ENCODE data around the gene DDIT3.
A peak's percentile ranks its signal among the peaks of the same experiment; 100 is the strongest.
"Not testable (repeated sequence)": the region's sequence is repeated elsewhere in the genome, so short reads cannot be mapped to it uniquely, and the experiment has no call there.

DDIT3 gene

DNA sequence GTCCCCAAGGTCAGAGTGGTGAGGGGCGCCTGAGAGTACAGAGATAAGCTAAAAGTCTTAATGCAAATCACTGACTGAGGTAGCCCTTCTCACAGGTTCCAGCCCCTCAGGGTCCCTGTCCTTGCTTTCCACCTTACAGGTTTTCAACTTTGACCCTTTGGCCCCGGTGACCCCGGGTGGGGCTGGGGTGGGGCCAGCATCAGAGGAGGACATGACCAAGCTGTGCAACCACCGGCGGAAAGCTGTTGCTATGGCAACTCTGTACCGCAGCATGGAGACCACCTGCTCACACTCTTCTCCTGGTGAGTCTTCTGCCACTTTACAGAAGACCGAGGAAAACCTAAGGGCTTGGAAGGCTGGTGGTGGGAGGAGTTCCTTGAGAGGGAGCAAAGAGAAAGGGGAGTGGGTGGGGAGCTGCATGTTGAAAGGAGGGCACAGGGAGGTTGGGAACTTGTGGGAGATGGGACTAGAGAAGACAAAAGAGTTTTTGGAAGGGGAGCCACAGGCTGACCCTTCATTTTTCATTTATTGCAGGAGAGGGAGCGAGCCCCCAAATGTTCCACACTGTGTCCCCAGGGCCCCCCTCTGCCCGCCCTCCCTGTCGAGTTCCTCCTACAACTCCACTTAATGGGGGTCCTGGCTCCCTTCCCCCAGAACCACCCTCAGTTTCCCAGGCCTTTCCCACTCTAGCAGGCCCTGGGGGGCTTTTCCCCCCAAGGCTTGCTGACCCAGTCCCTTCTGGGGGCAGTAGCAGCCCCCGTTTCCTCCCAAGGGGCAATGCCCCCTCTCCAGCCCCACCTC, 4.7 kb upstream of the DDIT3 start:
- no peak for DNase-seq

- DNase-seq, result no peak
Observed at GRCh38 chr12:57523706-57524614, 3.6 kb upstream of the DDIT3 start.

DNA sequence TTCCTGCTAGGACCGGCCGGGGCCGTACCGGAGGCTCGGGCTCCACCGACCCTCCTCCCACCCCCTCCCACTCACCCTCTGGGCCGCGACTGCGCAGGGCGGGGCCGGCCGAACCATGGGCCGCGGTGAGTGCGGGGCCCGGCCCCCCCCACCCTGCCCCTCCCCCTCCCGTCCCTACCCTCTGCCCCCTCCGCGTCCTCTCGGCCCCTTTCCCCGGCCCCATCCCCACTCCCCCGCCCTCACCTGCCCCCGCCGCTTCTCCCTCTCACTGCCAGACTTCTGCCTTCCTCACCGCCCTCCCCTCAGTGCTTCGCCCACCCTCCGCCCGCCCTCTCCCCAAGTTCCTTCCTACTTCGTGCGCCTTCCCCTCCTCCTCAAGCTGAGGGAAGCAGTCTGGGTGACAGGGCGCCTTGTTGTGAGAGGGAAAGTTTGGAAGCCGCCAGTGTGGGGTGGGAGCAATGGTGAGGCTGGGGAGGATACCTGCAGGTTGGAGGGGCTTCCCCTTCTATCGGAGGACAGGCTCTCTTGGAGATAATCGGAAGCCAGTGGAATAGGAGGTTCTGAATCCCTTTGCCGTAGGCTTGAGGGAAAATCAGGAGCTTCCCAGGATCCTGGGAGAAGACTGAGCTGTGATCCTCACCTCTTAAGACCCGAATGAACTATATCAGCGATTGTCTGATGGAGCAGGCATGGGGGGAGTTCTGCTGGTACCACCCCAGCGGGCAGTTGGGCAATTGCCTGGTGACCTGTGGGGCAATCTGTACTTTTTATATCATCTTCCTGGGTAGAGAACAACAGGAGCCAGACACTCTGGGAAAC, 2.8 kb upstream of the DDIT3 start:
- DNase-seq, result peak; percentile 40

- peak; percentile 78 for DNase-seq
Observed at GRCh38 chr12:57522011-57522886, 1.9 kb upstream of the DDIT3 start, which contains the start of gene MBD6. MBD6 (plus strand) TSS chr12:57522824; CDS start chr12:57524304, 1,480 bp downstream.

DNA sequence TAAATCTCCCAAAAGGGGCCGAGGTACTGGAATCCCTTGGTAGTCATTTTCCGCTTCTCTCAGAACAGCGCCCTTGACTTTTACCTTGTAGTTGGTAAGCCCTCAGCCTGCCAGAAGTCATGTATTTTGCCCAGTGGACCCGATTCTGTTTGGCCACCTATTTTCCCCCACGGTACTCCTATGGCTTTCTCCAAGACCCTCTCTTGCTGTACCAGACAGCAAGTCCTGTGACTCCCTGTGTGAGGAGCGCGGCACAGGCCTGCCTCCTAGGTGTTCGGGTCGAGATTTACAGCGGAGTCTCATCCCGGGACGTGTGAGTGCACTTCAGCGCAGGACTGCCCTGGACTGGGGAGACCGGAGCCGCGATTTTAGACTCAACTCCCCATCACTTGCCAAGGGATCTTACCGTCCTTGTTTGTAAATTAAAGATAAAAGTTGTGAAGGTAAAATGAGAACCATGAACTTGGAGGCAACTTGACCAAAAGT, 1.3 kb upstream of the DDIT3 start:
- DNase-seq, result peak; percentile 11

DNA sequence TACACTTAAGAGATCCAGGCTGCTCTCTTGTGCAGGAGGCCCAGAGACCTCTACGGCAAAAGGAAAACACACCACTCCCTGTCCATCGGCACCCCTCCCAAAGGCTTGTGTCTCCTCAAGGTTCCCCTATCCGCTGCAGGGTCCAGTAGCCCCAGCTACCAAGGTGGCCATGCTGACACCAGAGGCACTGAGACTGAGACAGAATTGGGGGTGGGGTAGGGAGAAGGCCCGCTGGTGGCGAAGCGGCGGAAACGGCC, 590 bp downstream of the DDIT3 start:
- no peak for DNase-seq

DNA sequence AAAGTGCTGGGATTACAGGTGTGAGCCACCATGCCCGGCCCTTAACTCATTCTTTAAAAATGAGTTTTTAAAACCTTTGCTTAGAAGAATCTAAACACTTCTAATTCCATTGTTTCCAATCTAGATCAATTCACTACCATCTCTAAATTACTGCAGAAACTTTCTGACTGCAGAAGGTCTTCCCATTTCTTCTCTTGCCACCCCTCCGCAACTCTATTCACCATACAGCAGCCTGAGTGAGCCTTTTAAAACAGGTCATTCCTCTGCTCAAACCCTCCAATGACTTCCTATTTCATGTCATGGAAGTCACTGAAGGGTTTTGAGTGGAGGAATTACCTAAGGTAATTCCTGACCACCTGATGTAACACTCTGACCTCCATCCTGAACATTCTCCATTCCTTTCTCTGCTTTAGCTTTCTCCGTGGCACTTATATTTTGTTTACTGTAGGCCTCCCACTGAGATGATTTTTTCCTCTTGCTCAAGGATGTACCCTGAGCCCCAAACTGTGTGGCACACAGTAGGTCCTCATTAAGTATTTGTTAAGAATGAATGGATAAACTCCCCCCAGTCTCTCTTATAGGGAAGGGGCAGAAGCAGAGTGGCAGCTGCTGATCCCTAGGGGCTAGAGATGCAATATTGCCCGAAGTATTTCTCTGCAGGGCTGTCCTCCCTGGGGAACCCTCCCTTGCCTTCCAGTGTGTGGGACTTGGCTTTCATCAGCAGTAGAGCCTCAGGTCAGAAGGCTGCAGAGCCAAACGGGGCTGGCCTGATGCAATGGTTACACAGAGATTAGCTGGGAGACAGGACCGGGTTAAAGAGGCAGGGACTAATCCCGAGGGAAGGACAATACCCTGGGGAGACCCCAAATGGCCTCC, 1.2 kb downstream of the DDIT3 start:
- no peak for DNase-seq

- DNase-seq, result no peak
Observed at GRCh38 chr12:57518176-57518919, 2.0 kb downstream of the DDIT3 start.

DNA sequence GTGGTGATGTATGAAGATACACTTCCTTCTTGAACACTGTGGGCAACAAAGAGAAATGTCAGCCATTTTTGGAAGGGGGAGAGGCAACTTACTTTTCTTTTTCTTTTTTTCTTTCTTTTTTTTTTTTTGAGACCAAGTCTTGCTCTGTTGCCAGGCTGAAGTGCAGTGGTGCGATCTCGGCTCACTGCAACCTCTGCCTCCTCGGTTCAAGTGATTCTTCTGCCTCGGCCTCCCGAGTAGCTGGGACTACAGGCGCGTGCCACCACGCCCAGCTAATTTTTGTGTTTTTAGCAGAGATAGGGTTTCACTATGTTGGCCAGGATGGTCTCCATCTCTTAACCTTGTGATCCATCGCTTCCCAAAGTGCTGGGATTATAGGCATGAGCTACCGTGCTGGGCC, 2.6 kb downstream of the DDIT3 start:
- not testable (repeated sequence) for DNase-seq

- DNase-seq, result no peak
Observed at GRCh38 chr12:57517187-57517586, 3.1 kb downstream of the DDIT3 start.

GRCh38 chr12:57516617-57517153, 3.6 kb downstream of the DDIT3 start:
- DNase-seq, result no peak

DNA sequence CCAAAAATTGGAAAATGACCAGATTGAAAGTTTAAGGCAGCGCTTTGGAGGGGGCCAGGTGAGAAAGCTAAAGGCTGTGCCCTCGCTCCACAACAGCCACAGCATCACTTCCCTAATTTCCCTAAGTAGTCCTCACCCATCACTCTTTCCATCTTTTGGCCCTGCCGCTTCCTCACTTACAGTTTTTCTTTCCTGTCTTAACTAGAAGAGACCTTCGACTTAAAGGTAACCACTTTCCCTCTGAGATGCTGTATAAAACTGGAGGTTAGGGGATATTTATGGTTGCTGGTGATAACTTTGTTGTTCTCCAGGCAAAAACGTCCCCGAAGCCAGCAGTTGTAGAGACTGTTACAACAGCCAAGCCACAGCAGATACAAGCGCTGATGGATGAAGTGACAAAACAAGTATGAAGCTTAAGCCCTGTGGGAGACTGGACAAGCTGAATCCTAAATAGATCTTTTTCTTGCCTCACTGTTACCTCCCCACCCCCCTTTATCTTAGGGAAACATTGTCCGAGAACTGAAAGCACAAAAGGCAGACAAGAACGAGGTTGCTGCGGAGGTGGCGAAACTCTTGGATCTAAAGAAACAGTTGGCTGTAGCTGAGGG, 4.3 kb downstream of the DDIT3 start:
- no peak for DNase-seq

DNA sequence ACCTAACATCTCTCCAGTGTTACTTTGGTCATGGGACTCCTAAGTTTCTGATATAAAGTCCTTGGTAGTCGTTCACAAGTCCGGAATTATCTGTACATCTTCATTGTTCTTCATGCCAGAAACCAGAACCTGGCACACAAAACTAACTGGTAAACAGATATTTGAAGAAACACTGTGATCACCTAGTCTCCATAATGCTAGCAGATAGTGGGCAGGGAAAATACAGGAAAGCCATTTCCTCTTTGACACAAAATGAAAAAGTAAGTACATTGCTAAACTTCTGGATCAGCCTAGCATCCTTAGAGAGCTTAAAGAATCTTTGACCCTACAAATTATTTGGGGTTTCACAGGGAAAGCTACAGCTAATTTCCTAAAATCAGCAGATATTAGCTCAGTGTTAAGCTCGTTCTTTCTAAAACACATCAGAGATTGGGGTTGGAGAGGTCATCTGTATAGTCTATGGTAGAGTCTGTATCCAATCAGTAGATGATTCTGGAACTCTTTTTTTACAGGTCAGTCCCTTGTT, 4.8 kb downstream of the DDIT3 start:
- DNase-seq, result no peak

DNA sequence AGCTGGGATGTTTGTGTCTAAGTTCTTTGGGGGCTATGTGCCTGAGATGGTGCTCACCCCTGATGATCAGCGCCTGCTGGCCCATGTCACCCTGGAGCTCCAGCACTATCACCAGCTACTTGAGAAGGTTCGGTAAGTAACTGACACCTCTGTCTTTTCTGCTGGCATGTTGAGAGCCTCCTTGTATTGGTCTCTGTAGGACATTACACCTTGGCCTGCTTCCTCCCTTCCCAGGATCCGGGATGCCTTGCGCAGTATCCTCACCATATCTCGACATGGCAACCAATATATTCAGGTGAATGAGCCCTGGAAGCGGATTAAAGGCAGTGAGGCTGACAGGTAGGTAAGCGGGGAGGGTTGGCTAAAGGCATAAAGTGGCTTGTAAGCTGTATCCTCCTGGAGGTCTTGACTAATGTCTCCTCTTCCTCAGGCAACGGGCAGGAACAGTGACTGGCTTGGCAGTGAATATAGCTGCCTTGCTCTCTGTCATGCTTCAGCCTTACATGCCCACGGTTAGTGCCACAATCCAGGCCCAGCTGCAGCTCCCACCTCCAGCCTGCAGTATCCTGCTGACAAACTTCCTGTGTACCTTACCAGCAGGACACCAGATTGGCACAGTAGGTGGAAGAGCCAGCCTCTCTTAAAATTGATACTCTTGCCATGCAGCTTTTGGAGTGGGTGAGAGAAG, 5.5 kb downstream of the DDIT3 start:
- DNase-seq, result no peak

DNA sequence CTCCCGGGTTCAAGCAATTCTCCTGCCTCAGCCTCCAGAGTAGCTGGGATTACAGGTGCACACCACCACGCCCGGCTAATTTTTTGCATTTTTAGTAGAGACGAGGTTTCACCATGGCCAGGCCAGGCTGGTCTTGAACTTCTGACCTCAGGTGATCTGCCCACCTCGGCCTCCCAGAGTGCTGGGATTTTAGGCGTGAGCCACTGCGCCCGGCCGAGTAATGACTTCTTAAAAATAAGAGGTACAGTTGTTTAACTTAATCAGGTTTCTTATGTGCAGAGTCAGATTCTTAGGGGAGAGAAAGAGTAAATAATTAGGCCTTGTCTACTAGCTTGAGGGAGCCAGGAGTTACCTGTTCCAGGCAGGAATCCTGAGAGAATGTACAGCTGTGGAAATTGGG, 6.1 kb downstream of the DDIT3 start:
- not testable (repeated sequence) for DNase-seq

DNA sequence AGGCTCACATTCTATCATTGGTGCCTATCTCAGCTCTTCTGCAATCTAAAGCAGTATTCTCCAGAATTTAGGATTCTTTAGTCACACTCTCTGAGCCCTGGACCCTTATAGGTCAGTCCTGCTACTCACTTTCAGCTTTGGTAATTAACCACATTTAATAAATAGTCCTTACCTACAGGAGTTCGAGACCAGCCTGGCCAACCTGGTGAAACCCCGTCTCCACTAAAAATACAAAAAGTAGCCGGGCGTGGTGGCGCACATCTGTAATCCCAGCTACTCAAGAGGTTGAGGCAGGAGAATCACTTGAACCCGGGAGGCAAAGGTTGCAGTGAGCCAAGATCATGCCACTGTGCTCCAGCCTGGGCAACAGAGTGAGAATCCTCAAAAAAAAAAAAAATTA, 6.6 kb downstream of the DDIT3 start:
- not testable (repeated sequence) for DNase-seq

DNA sequence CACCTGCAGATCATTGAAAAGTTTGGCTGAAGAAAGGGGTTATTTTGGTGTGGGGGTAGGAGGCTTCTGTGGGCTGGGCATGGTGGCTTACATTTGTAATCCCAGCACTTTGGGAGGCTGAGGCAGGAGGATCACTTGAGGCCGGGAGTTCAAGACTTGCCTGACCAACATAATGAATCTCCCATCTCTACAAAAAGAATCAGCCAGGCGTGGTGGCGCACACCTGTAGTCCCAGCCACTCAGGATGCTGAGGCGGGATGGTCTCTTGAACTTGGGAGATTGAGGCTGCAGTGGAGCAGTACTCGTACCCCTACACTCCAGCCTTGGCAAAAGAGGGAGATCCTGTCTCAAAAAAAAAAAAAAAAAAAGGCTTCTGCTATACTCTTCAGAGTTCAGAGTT, 7.0 kb downstream of the DDIT3 start:
- no peak for DNase-seq

- DNase-seq, result no peak
Observed at GRCh38 chr12:57512665-57513064, 7.6 kb downstream of the DDIT3 start.
